GM10266 (cell line): ENCODE data around the gene GBA2.

Experiments
- DNase-seq: peaks from one replicate; pipeline ENCODE4 v3.0.0; 2012; ENCODE audit errors: extremely low spot score
- TF ChIP-seq, protein P1 (sequence below): IDR thresholded peaks from 2 replicates; pipeline ENCODE4 v1.5.1; 2012; ENCODE audit warnings: mild to moderate bottlenecking, low read depth; ENCODE audit not compliant: control insufficient read depth, insufficient read depth; ENCODE audit errors: missing control alignments

Gene GBA2

DNA sequence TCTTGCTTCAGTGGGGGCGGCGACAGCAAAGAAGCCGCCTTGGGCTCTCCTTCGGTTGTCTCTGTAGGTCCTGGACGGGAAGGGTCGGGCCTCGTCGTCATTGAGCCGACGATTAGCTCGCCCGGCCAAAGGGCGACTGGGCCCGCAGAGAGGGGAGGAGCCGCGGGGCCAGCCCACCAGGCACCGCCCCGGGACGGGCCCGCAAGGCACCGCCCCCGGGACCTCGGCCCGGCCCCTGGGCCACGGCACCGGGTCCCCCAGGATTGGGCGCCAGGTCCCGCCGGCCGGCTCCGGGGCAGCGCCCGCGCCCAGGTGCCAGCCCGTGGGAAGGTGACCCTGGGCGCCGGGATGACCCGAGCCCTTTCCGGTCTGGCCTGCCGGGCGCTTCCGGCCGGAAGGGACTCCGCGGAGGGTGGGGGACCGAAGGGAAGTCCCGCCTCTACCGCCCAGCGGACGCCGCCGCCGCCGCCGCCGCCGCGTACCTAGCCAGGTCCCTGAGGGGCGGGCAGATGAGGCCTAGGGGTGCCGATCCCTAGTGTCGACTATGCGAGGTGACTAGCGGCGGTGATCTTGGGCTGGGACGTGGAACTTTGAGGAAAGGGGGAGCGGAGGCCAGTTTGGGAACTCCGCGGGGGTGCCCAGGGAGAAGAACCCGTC lies at the start of gene GBA2, which contains the start of gene RGP1:
Gene GBA2 (minus strand): TSS at position 371 of the 657 bp plus-strand sequence. CDS start 524 bp downstream, outside the sequence.
Gene RGP1 (plus strand): TSS at position 430 of the 657 bp plus-strand sequence. CDS start 469 bp downstream, outside the sequence.
- TF ChIP-seq, protein P1, sequence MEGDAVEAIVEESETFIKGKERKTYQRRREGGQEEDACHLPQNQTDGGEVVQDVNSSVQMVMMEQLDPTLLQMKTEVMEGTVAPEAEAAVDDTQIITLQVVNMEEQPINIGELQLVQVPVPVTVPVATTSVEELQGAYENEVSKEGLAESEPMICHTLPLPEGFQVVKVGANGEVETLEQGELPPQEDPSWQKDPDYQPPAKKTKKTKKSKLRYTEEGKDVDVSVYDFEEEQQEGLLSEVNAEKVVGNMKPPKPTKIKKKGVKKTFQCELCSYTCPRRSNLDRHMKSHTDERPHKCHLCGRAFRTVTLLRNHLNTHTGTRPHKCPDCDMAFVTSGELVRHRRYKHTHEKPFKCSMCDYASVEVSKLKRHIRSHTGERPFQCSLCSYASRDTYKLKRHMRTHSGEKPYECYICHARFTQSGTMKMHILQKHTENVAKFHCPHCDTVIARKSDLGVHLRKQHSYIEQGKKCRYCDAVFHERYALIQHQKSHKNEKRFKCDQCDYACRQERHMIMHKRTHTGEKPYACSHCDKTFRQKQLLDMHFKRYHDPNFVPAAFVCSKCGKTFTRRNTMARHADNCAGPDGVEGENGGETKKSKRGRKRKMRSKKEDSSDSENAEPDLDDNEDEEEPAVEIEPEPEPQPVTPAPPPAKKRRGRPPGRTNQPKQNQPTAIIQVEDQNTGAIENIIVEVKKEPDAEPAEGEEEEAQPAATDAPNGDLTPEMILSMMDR = no peak
- peak; percentile 88 for DNase-seq

DNA sequence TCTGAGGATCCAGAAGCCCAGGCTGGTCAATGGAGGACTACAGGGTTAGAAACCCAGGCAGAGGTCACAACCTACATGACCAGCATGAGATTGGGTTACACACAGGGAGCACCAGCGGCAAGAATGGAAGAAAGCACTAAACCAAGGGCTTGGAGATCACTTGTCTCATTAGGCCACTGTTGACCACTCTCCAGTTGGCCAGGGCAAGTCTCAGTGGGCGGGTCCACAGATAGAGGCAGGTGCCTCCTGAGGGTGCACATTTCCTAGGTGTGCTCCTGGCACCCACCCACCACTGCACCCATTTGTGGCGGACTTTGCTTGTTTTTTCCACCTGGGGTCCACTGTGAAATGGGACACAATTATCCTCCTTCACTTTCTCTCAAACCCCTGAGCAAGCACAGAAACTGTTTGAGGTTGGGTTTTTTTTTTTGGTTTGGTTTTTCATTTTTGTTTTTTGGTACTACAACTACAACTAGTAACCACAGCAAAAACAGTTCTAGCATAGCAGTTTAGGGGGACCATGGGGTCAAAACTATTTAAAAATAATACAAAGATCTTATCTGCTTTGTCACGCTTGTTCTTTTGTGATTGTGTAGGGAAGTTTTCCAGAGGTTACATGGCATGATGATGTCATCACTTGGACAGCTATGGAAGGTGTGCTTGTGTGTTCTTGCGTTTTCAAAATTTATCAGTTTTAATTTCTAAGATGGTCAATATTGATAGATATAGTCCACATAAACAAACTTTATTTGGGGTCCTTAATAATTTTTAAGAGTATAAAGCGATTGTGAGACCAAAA lies 48.5 kb upstream of the GBA2 start:
- DNase-seq = no peak
- TF ChIP-seq, protein P1 = no peak

DNA sequence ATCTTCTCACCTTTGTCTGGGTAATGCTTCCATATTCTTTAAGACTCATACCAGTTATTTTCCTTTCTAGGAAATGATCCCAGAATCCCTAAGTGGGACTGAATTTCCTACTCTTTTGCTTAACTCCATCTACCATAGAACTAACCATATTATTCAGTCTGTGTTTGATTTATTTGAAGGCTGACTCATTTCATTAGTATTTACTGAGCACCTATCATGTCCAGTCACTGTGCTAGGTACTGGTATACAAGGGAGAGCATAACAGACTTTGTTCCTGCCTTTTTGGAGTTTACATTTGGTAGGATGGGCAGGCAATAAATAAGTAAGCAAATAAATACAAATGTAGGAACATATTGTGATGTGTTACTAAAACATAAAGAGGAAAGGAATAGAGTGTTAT lies 46.7 kb upstream of the GBA2 start:
- DNase-seq = no peak
- TF ChIP-seq, protein P1 = no peak

DNA sequence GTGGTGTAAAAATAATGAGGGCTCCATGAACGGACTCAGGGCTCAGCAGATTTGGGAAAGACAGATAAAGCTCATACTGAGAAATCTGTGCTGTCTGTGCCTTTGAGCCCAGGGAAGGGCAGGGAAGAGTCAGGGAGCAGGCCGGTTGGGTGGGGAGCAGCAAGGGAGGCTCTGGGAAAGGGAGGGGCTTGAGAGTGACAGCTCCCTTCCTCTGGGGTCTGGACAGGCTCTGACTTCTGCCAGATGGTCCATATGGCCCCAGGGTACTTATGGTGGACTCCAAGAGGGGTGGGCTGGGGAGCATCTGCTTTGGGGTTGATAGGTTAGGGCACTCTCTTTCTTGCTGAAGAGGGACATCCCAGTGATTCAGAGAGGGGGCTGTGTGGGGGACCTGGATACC lies 44.4 kb upstream of the GBA2 start:
- TF ChIP-seq, protein P1 = no peak
- no peak for DNase-seq

DNA sequence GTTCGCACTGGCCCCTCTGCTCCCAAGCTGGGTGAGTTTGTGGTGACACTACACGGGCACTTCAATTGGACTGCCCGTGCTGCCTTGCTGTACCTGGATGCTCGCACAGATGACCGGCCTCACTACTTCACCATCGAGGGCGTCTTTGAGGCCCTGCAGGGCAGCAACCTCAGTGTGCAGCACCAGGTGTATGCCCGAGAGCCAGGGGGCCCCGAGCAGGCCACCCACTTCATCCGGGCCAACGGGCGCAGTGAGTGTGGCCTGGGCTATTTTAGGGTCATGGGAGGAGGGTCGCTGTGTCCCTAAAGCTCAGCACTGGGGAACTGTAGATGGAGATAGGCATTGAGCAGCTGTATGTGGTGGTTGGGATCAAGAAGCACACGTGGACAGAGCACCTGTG lies 43.8 kb upstream of the GBA2 start:
- TF ChIP-seq, protein P1 = no peak

DNA sequence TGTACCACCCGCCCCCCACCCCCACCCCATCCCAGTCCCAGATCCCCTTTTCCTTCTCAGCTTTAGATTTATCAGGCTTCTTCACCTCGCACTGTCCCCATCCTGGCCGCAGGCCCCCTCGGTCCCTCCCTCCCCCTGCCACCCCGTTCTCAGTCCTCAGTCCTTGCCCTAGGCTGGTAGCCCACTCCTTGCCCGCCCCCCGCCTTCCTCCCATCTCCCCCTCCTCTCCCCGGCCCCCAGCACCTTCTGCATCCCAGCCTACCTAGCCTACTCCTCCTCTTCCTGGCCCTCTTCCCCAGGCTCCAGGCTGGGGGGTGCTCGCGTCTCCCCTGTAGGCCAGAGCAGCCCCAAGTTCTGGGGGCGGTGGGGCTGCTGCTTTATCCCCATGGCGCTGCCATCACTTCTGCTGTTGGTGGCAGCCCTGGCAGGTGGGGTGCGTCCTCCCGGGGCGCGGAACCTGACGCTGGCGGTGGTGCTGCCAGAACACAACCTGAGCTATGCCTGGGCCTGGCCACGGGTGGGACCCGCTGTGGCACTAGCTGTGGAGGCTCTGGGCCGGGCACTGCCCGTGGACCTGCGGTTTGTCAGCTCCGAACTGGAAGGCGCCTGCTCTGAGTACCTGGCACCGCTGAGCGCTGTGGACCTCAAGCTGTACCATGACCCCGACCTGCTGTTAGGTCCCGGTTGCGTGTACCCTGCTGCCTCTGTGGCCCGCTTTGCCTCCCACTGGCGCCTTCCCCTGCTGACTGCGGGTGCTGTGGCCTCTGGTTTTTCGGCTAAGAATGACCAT lies 43.2 kb upstream of the GBA2 start:
- TF ChIP-seq, protein P1 = no peak
- no peak for DNase-seq

More for the DNA sequence above, 43.8 kb upstream of the GBA2 start:
- DNase-seq = no peak
